Activated CD4-positive, alpha-beta memory T cell treated with anti-CD3 and anti-CD28 coated beads, Interleukin-2, amount 10 ng/mL, durations not matched to agents 7 days and 5 days (primary cell): ENCODE measurements around the gene HOXD9. TPM values are rescaled to one million over a fixed set of nuclear protein-coding genes. Genes with fewer than 3 reads are reported as not detected.

Experiments
- CTCF ChIA-PET: fragments of 350-600 bp; sonication (Branson Sonifier 250); formaldehyde crosslinking; loops from one replicate; lab custom pipeline; 2021; ENCODE audit warnings: antibody characterized with exemption, inconsistent platforms; lab: Charles Lee
- POLR2A ChIA-PET: fragments of 350-600 bp; sonication (Branson Sonifier 250); formaldehyde crosslinking; loops from one replicate; lab custom pipeline; 2021; ENCODE audit warnings: antibody characterized with exemption; lab: Charles Lee
- DNase-seq: peaks from one replicate; pipeline ENCODE4 v3.0.0-alpha.2; 2020
- H3K27ac Mint-ChIP-seq: one replicate; pipeline ENCODE4 v1.8.0; 2021; ENCODE audit warnings: mild to moderate bottlenecking, mixed read lengths
- H3K27me3 Mint-ChIP-seq: one replicate; pipeline ENCODE4 v1.8.0; 2021; ENCODE audit warnings: mixed read lengths
- H3K36me3 Mint-ChIP-seq: one replicate; pipeline ENCODE4 v1.8.0; 2021; ENCODE audit warnings: low read depth, mixed read lengths
- H3K4me1 Mint-ChIP-seq: one replicate; pipeline ENCODE4 v1.8.0; 2021; ENCODE audit warnings: mixed read lengths
- H3K4me3 Mint-ChIP-seq: one replicate; pipeline ENCODE4 v1.8.0; 2021; ENCODE audit warnings: mild to moderate bottlenecking, mixed read lengths
- H3K9me3 Mint-ChIP-seq: one replicate; pipeline ENCODE4 v1.8.0; 2021; ENCODE audit warnings: mixed read lengths
- total RNA-seq, 2 experiments: library from RNA; stranded (reverse); gene quantifications; one replicate each; pipeline ENCODE4 v1.2.3, GENCODE V29; 2021

The HOXD9 gene
- total RNA-seq, 2 experiments from 2014 or later: not detected

DNA sequence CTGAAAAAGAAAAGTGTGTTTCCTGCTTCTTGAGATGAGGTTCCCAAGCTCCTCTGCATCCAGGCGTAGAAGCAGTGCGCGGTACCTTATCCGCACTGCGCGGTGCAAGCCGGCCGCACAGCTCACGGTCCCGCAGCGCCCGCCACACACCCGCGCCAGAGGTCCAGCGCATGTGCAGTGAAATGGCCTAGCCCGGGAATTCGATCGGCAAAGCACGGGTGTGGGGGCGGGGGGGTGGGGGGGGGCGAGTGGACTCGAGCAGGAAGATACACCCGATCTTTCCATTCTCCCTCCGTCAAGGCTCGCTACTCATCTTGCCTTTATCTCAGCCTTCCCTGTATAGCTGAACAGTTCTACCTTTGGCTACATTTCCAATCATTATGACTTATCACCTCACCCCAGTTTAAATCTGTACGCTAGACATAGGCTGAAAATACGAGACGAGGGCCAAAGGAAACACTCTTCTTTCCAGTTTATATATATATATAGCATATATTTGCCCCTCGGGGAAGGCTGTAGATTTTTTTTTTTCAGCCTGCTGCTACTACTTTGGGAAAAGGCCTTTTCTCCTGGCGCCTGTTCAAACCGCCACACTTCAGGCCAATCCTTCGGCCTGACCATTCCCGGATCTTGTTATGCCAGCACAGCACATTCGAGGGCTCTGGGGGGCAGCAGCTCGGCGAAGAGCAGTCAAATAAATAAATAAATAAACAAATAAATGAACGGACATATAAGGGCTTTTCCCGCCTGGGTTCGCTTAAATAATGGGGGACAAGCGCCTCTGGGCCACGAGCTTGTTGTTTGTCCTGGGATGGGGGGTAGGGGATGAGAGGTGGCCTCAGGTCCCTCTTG is 17.4 kb downstream of the HOXD9 start:
- no peaks in the 10 kb centered on the region for H3K9me3 Mint-ChIP-seq
- no peaks in the 10 kb centered on the region for H3K36me3 Mint-ChIP-seq
- POLR2A ChIA-PET: interaction anchor here (1.0 kb wide), 1 partner anchor 11 kb away, joined by 3 read pairs; no protein-coding TSS in a partner anchor
- H3K4me1 Mint-ChIP-seq: peaks cover 26% of the 10 kb centered on the region
- no peak overlapping the region for H3K27ac Mint-ChIP-seq
- no peak for DNase-seq
- H3K27me3 Mint-ChIP-seq: peaks cover 77% of the 10 kb centered on the region
- CTCF ChIA-PET: interaction anchor here (0.6 to 3.6 kb wide), 25 partner anchors 8 to 1008 kb away, joined by 3 to 64 read pairs (median 4); partner anchors contain the start of gene HOXD4
- H3K4me3 Mint-ChIP-seq: no peak overlapping the region

DNA sequence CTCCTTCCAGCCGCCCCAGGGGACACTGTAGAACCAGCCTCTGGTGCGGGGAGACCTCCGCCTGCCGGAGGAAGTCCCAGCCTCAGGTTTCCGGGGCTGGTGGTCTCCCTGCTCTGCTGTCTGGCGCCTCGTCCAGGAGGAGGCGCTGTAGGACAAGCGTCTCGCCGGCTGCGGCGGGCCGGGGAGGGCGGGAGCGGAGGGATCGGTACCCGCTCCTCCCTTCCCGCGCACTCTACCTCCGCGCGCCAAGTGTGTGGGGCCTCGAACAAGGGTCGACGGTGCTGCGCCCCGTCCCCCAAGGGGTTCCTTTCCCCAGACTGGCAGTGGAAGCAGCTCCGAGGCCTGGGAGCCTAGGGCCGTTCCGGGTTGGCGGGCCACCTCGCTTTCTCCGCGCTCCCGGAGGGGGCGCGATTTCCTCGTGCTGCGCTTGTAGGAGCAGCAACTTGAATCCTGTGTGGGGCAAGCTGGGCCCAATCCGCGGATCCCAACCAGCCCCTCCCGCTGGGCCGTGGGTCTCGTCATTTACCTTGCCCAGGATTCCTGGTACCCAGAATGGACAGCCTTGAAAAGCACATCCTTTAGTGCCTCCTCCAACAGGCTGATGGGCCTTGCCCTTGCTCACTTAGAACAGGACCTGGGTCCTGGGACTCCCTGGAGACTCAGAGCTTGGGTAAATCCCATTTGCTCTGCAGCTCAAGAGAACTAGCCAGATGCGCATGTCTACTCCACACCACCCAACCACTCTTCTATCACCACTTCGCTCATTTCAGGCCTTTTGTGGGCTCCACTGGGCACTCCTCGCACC is 18.2 kb downstream of the HOXD9 start:
- Mint-ChIP-seq H3K36me3 (no peaks in the 10 kb centered on the region), H3K27me3 (peaks cover 74% of the 10 kb centered on the region), H3K4me1 (peaks cover 22% of the 10 kb centered on the region), H3K27ac (no peak overlapping the region), H3K4me3 (peak overlapping the region; percentile 9), H3K9me3 (no peaks in the 10 kb centered on the region)
- DNase-seq: peak; percentile 70
- CTCF ChIA-PET: interaction anchor here (0.6 to 3.6 kb wide), 25 partner anchors 9 to 1007 kb away, joined by 3 to 64 read pairs (median 4); no protein-coding TSS in a partner anchor
- POLR2A ChIA-PET: interaction anchor here (0.7 to 1.0 kb wide), 2 partner anchors 10 to 21 kb away, joined by 3 read pairs; no protein-coding TSS in a partner anchor

DNA sequence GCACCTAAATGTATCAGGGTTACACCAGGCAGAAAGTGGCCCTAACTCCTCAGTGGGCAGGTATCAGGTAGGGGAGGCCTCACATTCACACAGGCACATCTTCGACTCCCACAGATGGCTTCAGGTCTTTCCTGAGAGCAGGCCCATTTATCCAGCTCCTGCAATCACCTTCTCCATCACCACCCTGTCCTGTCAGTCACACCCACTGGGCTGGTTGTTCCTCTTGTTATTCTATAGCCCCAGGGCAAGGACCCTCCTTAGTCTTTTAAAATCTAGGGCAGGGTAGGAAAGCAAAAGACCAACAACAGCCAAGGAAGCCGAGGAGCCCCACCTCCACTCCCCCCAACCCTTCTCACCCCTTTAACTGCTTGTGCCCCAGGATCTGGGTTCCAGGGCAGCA is 19.8 kb downstream of the HOXD9 start:
- Mint-ChIP-seq H3K4me3 (no peak overlapping the region), H3K27me3 (peaks cover 75% of the 10 kb centered on the region), H3K4me1 (peaks cover 19% of the 10 kb centered on the region), H3K36me3 (no peaks in the 10 kb centered on the region), H3K9me3 (no peaks in the 10 kb centered on the region), H3K27ac (no peak overlapping the region)
- DNase-seq: no peak
- ChIA-PET CTCF (interaction anchor here (1.2 kb wide), 1 partner anchor 413 kb away, joined by 3 read pairs; no protein-coding TSS in a partner anchor), POLR2A (no interaction called here)

DNA sequence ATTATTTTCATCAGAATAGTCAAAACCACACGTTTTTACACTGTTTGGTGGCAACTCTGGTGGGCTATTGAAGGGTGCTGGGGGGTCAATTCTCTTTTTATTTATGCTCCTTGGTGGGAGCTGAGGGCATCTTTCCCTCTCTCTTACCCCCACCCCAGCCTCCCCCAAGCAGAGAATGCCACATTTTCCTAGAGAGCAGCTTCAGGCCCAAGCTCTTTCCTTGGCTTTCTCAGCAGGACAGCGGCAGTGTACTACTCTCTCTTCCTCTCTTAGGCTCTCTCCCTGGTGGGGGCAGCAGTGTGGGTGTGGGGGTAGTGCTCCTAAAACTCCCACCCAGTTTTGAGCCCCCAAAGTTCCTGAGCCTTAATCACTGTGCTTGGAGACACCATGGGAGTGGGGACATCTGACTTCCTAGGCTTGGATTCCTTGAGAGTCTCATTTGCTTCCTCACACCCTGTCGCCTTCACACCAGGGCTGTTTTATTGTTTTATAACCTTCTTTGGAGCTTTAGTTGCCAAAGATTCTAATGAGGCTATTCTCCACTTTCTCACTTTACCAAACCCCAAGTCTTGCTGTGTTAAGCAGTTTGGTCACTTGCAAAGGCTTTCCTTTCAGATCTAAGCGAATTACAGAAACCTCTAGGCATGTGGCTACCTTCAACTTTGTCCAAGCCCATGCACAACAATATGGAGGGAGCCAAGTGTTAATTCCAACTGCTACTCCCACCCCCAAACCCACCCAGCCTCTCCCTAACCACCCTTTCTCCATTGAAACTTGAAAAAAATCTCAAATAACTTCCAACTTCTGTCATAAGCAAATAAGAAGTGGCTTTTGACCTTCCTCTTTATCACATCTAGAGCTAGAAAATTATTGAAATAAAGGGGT is 22.8 kb downstream of the HOXD9 start:
- Mint-ChIP-seq H3K9me3 (no peaks in the 10 kb centered on the region), H3K27ac (no peak overlapping the region), H3K4me3 (no peak overlapping the region), H3K27me3 (peaks cover 79% of the 10 kb centered on the region), H3K36me3 (no peaks in the 10 kb centered on the region), H3K4me1 (peaks cover 7% of the 10 kb centered on the region)
- POLR2A ChIA-PET: no interaction called here
- no peak for DNase-seq
- CTCF ChIA-PET: interaction anchor here (0.6 to 3.3 kb wide), 3 partner anchors 310 to 487 kb away, joined by 3 to 13 read pairs (median 4); no protein-coding TSS in a partner anchor

DNA sequence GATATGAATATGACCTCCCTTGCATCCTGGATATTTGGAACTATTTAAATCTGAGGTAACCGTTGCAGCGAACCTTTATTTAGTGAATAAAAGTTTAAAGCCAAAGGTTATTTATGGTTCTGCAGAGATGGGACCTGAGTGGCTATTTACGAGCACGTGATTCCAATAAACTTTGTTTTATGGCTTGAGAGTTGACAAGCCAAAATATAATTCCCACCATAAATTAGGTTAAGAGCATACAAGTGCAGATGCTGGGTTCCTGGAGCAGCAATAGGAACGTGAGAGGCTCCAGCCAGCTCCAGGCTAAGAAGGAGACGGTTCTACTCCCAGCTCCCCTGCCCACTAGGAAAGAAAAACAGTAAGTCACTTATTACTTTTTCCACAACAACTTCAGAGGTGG is 23.6 kb downstream of the HOXD9 start:
- no peak overlapping the region for H3K27ac Mint-ChIP-seq
- CTCF ChIA-PET: interaction anchor here (0.6 kb wide), 1 partner anchor 486 kb away, joined by 3 read pairs; no protein-coding TSS in a partner anchor
- H3K36me3 Mint-ChIP-seq: no peaks in the 10 kb centered on the region

DNA sequence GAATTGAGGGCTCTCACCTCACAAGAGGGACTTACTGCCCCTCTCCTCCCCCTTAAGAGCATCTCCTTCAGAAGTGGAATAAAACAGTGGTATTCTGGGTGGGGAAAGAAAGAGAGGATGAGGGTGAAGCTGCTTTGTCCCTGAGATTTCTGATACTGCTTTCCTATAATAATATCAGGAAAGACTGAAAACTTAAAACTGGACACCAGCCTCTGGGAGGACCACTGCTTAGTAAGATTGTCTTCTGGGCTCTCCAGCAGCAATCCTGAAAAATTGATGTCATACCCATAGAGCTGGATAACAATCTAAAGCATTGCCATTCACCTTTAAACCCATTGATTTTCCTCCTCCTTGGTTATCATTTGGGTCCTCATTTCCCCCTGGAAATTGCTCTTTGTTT is 24.1 kb downstream of the HOXD9 start:
- Mint-ChIP-seq H3K4me3 (no peak overlapping the region), H3K27ac (no peak overlapping the region), H3K4me1 (no peaks in the 10 kb centered on the region), H3K27me3 (peaks cover 81% of the 10 kb centered on the region), H3K36me3 (no peaks in the 10 kb centered on the region), H3K9me3 (no peaks in the 10 kb centered on the region)
- POLR2A ChIA-PET: no interaction called here
- CTCF ChIA-PET: no interaction called here
- no peak for DNase-seq

More for the DNA sequence above, 23.6 kb downstream of the HOXD9 start:
- Mint-ChIP-seq H3K4me3 (no peak overlapping the region), H3K9me3 (no peaks in the 10 kb centered on the region), H3K27me3 (peaks cover 81% of the 10 kb centered on the region), H3K4me1 (peaks cover 3% of the 10 kb centered on the region)
- DNase-seq: no peak
- POLR2A ChIA-PET: no interaction called here

DNA sequence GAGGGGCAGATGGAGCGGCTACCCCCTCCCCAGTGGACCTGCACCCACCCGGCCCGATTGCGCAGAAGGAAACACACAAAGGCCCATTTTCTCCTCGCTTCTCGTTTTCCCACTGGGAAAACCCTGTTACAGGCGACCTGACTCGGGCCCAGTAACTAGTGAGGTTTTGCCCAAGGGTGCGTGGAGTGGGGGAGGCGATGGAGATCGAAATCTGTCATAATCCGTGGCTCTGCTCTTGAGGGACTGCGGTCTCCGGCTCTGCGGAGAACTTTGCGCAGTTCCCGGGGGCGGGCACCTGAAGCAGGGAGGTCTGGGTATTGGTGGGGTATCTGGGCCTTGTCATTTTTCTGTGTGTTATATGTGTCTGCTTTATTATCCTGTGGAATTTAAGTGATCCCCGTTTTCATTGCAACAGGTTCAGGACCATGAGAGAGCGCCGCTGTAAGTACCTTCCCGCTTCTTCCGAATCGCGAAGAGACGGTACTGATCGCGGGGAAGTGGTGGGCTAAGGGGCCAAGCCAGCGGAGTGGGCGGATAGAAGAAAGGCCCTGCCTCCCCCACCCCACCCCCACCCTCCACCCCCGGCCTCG is 24.8 kb downstream of the HOXD9 start:
- H3K4me1 Mint-ChIP-seq: no peaks in the 10 kb centered on the region
- H3K27ac Mint-ChIP-seq: no peak overlapping the region
- ChIA-PET POLR2A (no interaction called here), CTCF (no interaction called here)
- DNase-seq: no peak
- H3K4me3 Mint-ChIP-seq: no peak overlapping the region
- H3K9me3 Mint-ChIP-seq: no peaks in the 10 kb centered on the region
- H3K36me3 Mint-ChIP-seq: no peaks in the 10 kb centered on the region
- H3K27me3 Mint-ChIP-seq: peaks cover 79% of the 10 kb centered on the region

DNA sequence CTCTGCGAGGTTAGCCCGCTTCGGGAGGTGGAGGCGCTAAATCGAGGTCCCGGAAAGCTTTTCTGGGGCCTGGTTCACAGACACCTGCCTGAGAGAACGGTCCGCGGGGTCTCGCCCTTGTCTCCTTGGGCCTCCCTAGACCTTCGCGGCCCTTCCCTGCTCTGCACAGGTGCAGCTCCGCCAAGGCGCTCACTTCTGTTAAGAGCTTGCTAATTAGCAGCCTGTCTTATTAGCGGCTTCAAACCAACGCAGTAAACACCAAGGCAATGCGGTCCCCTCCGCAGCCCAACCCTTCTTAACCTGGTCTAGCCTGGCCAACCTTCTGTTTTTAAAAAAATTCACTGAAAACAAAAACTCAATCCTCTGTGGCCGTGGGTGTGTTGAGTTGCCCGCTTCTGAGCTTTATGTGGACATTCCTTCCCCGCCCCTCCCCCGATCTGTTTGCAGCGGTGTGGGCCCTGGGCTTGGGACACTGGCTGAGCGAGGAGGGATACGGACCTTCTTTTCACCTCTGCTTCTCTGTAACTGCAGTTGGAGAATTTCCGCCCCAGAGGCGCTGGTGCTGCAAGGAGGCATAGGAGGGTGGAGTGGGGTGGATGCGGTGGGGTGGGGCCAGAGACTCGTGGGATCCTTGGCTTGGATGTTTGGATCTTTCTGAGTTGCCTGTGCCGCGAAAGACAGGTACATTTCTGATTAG is 25.4 kb downstream of the HOXD9 start:
- Mint-ChIP-seq H3K36me3 (no peaks in the 10 kb centered on the region), H3K27me3 (peaks cover 81% of the 10 kb centered on the region), H3K4me1 (no peaks in the 10 kb centered on the region), H3K4me3 (no peak overlapping the region), H3K27ac (no peak overlapping the region), H3K9me3 (no peaks in the 10 kb centered on the region)
- ChIA-PET POLR2A (no interaction called here), CTCF (no interaction called here)
- no peak for DNase-seq

DNA sequence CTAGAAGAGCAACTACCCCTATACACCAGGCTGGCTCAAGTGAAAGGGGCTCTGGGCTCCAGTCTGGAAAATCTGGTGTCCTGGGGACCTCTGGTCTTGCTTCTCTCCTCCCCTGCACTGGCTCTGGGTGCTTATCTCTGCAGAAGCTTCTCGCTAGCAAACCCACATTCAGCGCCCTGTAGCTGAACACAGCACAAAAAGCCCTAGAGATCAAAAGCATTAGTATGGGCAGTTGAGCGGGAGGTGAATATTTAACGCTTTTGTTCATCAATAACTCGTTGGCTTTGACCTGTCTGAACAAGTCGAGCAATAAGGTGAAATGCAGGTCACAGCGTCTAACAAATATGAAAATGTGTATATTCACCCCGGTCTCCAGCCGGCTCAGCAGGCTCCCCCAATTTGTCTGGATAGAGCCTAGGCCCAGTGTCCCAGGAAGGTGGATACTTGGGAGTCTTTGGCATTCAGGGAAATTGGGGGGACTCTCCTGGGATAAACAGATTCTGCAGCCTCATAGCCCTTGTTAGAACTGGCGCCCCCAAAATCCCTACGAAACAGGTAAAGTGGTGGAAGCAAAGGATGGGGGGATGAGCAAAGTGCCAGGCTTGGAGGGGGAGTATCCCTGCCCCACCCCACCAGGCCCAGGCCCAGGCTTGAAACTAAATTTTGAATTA is 26.4 kb downstream of the HOXD9 start:
- H3K4me3 Mint-ChIP-seq: no peak overlapping the region
- no peak for DNase-seq
- no peaks in the 10 kb centered on the region for H3K4me1 Mint-ChIP-seq
- H3K27ac Mint-ChIP-seq: no peak overlapping the region
- no peaks in the 10 kb centered on the region for H3K9me3 Mint-ChIP-seq
- ChIA-PET CTCF (no interaction called here), POLR2A (no interaction called here)
- peaks cover 84% of the 10 kb centered on the region for H3K27me3 Mint-ChIP-seq
- no peaks in the 10 kb centered on the region for H3K36me3 Mint-ChIP-seq

DNA sequence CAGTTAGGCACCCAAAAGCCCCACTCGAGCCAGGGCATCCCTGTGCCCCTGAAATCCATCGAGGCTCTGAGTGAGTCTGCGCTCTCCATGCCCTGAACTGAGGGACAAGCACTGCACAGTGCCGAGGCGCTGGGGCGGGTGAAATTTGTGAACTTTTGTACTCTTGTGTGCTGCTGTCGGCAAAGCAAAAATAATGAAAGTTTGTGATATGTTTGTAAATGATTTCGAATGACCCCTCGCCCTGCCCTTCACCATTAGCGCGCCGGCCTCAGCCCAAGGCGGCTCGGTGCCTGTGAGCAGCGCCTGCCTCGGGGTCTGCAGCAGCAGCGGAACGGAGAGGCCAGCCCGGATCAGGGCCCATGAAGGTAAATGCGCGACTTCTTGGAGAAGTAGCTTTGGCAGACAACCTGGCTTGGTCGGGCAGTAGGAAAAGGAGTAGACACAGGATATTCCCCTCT is 27.0 kb downstream of the HOXD9 start:
- CTCF ChIA-PET: no interaction called here
- DNase-seq: no peak
- no peaks in the 10 kb centered on the region for H3K9me3 Mint-ChIP-seq
- no peaks in the 10 kb centered on the region for H3K36me3 Mint-ChIP-seq
- peaks cover 85% of the 10 kb centered on the region for H3K27me3 Mint-ChIP-seq
- no peak overlapping the region for H3K27ac Mint-ChIP-seq
- no peaks in the 10 kb centered on the region for H3K4me1 Mint-ChIP-seq
- no peak overlapping the region for H3K4me3 Mint-ChIP-seq
- POLR2A ChIA-PET: no interaction called here

DNA sequence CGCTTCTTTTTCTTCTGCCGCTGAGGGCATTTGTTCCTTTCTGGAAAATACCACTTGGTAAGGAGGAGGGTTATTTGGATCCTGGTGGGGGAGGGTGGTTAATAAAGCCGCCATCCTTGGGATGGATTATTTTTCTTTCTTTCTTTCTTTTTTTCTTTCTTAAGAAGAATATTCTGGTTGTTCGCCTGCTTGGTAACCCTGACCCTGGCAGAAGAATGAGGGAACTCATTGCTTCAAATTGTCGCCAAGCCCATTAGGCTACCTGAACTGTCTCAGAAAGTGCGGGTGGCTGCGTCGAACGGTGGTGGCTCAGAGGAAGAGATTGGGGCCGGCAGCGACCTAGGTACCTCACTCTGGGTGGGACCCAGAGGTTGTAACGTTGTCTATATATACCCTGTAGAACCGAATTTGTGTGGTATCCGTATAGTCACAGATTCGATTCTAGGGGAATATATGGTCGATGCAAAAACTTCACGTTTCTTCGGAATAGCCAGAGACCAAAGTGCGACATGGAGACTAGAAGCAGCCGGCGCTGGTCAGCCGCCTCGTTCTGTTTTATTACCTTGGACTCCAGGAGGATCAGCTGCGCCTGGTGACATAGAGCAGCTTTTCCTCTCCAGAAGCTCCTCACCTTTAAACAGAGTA is 27.5 kb downstream of the HOXD9 start:
- Mint-ChIP-seq H3K36me3 (no peaks in the 10 kb centered on the region), H3K9me3 (no peaks in the 10 kb centered on the region), H3K27ac (no peak overlapping the region), H3K4me3 (no peak overlapping the region), H3K27me3 (peaks cover 87% of the 10 kb centered on the region), H3K4me1 (no peaks in the 10 kb centered on the region)
- ChIA-PET CTCF (interaction anchor here (1.0 to 1.3 kb wide), 2 partner anchors 10 to 11 kb away, joined by 3 to 6 read pairs; no protein-coding TSS in a partner anchor), POLR2A (interaction anchor here (1.0 kb wide), 1 partner anchor 10 kb away, joined by 3 read pairs; no protein-coding TSS in a partner anchor)
- DNase-seq: no peak
